Stimulated activated CD4-positive, alpha-beta T cell treated with anti-CD3 and anti-CD28 coated beads, Interleukin-1b, Interleukin-23, amount 100 ng/mL, for 48 hours (primary cell): ENCODE measurements around the gene PDXK.

Experiments
- DNase-seq: peaks from one replicate; pipeline ENCODE4 v3.0.0-alpha.2; 2020

PDXK gene

DNA sequence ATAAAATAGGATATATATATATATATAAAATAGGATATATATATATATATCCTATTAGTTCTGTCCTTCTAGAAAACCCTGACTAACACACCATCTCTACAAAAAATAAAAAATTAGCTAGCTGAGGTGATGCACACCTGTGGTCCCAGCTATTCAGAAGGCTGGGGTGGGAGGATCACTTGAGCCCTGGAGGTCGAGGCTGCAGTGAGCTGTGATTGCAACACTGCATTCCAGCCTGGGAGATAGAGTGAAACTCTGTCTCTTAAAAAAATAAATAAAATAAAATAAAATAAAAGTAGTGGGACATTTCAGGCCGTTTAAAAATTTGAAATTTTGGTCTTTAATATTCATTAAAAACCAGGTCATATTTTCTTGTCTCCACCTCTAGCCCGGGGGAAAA is 66.2 kb downstream of the PDXK start:
- DNase-seq, result no peak

DNA sequence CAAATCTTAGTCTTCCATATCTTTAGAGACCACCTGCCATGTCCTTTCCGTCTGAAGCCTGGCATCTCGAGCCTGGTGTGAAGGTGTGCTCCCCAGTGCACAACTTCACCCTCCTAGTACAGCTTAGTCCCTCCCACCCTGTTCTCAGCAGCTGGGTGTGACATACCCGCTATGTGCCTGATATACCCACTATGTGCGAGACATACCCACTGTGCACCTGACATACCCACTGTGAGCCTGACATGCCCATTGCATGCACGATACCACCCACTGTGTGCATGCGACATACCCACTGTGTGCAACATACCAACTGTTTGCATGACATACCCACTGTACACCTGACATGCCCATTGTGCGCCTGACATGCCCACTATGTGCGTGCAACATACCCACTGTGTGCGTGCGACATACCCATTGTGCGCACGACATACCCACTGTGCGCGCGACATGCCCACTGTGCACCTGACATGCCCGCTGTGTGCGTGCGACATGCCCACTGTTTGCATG is 67.4 kb downstream of the PDXK start:
- DNase-seq, result no peak

DNA sequence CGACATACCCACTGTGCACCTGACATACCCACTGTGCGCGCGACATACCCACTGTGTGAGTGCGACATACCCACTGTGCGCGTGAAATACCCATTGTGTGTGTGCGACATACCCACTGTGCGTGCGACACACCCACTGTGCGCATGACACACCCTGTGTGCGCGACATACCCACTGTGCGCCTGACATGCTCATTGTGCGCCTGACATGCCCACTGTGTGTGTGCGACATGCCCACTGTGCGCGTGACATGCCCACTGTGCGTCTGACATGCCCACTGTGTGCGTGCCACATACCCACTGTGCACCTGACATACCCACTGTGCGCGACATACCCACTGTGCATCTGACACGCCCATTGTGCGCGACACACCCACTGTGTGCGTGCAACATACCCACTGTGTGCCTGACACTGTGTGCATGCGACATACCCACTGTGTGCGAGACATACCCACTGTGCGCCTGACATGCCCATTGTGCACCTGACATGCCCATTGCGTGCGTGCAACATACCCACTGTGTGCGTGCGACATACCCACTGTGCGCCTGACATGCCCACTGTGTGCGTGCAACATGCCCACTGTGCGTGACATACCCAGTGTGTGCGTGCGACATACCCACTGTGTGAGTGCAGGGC is 68.0 kb downstream of the PDXK start:
- no peak for DNase-seq

DNA sequence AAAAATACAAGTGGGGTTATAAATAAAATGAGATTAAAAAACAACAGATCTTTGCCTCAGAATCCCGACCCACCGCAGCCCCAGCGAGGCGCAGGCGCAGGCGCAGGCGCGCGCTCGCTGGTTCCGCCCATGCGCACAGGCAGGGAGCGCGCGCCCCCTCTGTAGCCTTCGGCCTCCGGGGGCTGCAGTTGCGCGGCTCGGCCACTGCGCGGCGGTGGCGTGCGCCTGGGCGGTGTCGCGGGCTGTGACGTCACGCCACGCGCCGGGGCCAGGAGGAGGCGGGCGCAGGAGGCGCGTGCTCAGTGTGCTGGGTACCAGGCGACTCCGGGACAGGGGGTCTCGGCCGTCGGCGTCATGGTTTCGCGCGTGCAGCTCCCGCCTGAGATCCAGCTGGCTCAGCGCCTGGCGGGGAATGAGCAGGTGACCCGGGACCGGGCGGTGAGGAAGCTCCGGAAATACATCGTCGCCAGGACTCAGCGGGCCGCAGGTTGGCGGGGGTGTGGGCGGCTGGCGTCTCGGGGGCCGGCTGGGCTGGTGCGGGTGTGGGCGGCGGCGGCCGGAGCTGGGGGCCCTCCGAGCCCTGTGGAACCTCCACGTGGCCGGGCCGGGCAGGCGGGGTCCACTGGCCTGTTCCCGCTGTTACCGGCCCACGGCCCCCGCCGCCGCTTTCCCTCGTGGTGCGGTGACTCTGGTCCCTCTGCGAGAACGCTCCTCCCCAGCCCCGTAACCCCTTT is 70.5 kb downstream of the PDXK start, which contains the start of gene RRP1:
TSS of gene RRP1 (plus strand) at position 302 of the 734 bp plus-strand sequence. CDS start at position 355, 53 bp downstream.
- DNase-seq, result peak; percentile 91

DNA sequence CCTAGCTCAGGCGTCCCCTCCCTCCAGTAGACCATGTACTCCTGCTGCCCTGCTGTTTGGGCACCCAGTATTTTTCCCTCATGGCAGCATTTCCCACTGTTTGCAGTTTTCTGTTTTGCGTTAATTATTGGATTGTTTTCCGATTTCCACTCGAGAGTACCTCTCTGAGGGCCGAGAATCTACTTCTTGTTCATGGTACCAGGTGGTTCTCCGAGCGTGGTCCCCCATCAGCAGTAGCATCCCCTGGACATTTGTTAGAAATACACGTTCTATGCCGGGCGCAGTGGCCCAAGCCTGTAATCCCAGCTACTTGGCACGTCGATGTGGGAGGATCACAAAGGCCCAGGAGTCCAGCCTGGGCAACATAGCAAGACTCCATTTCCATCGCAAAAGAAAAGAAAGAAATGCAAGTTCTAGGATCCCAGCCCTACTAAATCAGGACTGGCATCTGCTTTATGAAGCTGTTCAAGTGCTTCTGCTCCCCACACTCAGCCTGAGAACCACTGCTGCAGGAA is 71.1 kb downstream of the PDXK start:
- no peak for DNase-seq

DNA sequence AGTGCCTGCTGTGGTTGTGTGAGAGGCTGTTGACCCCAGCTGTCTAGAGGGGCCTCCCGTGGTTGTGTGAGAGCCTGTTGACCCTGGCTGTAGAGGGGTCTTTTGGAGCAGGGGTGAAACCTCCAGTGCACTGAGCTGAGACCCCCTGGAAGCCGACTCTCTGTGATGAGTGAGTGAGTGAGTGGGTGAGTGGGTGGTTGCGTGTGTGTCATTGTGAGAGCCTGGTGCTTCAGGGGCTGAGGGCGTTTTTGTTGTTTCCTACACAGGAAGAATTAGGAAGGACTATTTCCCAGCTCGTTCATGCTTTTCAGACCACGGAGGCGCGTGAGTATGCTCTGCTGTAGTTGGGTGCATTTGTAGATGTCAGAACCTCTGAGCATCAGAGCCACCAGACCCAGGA is 73.5 kb downstream of the PDXK start:
- no peak for DNase-seq

DNA sequence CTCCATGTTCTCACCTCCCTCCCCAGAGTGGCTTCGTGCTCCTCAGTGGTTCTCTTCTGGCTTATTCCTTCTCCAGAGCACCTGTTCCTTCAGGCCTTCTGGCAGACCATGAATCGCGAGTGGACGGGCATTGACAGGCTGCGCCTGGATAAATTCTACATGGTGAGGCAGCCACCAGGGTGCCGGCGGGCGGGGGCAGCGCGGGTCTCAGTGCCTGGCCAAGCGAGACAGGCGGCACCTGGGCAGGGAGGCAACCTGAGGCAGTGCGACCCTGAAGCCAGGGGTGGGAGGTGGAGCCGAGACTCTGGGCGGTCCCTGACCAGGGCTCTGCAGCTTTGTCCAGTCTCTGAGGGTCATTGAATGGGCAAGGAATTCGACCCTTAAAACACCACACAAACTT is 74.3 kb downstream of the PDXK start:
- DNase-seq, result no peak

DNA sequence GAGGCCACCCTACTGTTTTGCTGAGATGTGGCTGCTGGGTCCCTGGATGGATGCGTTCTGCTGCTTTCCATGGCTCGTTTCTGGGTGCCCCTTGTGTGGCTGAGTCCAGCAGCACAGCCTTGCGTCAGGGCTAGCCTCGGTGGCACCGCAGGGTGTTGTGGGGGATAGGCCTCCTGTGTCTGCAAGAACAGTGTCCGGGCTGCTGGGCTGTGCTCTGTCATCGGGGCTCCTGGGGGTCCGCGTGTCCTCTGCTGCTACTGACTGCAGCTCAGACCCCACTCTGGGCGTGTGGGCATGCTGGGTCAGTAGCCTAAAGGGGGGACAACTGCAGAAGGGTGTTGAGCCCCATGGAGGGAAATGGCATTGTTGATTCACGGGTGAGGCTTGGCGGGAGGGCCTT is 75.4 kb downstream of the PDXK start:
- DNase-seq, result no peak

DNA sequence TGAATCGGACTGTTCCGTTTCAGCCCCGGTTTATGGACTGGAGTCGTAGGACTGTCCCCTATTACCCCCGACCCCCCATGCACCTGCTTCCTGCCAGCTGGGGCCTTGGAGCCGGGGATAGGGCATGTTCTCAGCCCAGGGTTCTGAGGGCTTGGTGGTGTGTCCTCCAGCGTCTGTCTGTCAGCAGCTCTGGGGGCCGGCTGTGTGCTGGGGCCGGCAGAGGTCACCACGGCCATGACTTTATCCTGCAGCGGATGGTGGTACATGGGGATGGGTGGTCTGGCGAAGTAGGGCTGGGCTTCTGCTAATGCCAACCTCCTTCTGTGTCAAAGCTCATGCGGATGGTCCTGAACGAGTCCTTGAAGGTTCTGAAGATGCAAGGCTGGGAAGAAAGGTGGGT is 75.9 kb downstream of the PDXK start:
- no peak for DNase-seq

DNA sequence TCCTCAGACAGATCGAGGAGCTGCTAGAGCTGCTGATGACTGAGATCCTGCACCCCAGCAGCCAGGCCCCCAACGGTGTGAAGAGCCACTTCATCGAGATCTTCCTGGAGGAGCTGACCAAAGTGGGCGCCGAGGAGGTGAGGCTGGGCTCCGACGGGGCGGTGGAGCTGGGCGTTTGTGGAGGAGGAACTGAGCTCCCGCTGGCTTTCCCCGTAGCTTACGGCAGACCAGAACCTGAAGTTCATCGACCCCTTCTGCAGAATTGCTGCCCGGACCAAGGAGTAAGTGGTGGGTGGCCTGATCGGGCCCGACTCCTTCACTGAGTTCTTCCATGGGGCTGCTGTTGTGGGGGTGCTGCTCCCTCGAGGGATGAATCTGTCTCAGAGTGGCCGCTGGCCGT is 78.5 kb downstream of the PDXK start:
- no peak for DNase-seq

DNA sequence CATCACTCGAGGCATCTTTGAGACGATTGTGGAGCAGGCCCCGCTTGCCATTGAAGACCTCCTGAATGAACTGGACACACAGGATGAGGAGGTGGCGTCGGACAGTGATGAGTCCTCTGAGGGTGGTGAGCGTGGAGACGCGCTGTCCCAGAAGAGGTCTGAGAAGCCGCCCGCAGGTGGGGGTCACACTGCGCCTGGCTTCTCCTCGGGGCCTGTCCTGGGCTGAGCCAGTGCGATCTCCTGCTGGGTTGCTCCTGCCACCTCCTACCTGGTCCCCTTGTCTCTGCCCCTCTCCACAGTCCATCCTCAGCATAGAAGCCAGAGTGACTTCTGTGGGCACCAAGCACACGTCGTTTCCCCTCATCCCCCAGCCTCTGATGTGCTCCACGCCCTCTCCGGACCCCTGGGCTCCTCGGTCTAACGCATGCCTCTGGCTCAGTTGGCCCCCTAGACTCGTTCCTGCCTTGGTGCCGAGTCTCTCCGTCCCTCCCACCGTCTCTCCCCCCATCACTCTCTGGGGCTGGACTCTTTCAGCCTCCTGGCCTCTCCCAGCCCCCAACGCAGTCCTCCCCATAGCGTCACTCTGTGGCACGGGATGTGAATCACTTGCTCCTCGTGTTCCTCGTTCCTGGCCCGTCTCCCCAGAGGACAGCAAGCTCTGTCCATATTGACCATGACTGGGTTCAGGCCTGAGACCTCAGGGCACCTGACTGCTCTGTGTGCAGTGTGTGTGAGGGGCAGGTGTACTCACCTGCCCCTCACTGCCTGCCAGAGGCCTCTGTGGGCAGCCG is 79.2 kb downstream of the PDXK start:
- DNase-seq, result no peak

DNA sequence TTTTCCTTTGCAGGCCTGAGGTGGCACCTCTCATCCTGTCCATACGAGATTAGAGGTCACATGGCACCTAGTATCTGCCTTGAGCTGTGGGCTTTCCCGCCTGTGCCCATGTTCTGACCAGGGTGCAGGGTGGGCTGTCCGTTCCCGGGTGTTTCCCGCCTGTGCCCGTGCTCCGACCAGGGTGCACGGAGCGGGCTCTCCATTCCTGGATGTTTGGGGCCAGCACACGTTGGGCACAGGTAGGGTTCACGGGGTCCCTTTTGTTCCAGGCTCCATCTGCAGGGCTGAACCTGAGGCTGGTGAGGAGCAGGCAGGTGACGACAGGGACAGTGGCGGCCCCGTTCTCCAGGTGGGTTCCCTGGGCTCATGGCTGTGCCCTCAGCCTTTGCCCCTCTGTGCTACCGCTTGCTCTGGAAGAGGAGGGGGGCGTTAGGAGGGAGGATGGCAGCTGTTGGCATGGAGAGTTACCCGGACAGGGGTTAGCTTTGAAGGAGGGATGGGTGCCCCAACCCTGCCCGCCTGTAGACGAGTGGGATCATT is 80.4 kb downstream of the PDXK start:
- no peak for DNase-seq

DNA sequence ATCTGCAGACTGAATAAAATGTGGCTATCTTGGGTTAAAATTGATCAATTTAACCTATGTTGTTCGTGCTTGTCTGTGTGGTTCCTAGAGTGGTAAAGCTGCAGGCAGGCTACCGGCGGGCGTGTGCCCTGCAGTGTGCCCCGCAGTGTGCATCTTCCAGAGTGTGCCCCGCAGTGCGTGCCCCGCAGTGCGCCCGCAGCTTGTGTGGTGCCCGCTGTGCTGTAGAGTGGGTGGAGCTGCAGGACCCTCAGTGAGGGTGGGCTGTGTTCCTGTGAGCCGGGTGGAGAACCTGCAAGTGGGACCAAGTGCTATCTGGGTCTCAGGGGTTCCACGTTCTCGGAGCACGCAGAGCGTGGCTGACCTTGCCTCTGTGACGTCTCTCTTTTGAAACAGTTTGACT is 81.2 kb downstream of the PDXK start:
- no peak for DNase-seq

DNA sequence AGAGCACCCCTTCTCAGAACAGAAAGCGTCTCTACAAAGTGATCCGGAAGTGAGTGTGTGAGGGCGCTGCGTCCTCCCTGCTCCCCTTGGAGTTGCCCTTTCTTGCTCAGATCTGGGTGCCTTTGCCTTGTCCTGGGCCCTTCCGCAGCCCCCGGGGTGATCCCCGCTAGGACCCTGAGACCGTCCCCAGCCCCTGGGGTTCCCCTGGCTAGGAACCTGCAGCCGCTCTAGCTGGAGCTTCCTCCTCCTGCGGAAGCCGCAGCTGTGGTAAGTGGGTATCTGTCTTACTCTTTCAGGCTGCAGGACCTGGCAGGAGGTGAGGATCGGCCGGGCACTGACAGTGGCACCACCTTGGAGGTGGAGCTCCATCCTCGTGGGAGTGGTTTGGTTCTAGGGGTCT is 81.6 kb downstream of the PDXK start:
- DNase-seq, result no peak

DNA sequence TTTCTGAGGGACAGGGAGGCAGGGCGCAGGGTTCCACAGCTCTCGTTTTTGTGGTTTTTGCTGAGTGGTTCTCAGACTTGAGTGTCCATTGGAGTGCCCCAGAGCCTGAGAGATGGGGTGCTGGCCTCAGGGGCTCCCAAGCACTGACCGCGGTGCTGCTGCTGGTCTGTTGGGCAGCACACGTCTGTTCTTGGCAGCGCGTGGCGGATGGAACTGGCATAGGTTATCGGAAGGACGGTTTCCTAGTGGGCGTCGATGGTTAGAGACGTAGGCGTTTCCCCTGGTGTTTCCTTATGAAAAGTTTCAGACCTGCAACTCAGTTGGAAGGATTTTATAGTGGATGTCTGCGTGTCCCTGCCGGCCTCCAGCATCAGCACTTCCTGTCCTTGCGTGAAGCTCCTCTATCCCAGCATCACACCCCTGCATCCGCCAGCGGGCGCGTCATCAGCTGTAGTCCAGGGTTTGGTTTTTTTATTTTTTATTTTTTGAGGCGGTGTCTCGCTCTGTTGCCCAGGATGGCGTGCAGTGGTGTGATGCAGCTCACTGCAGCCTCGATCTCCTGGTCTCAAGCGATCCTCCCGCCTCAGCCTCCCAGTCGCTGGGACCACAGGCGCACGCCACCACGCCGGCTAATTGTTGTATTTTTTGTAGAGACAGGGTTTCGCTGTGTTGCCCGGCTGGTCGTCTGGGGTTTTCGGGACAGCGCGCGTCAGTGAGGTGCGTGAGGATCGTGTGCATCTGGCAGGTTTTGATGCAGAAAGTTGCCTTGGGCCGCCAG is 82.3 kb downstream of the PDXK start:
- DNase-seq, result no peak

DNA sequence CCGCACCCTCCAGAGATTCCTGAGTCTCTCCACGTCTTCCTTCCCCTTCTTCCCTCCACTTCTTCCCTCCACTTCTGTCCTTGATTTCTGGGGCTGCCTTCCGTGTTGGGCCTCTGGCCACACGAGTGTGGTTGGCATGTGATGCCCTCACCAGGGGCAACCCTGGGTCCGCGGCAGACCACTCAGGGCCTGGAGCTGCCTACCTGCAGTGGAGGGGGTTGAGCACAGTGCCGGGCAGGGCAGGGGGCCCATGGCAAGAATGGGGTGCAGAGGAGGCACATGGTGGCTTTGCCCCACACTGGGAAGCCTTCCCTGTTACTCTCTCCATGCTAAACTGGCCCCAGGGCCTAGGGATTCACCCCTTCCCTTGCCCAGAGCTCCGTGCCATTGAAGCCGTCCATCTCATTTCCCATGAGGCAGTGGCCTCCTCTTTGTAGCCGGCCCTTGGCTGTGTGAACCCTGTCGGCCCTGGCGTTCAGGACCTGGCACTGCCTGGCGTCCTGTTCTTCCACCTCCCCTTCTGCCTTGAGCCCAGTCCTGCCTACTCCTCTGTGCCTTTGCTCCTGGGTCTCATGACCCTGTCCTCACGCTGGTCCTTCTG is 83.9 kb downstream of the PDXK start:
- DNase-seq, result no peak

DNA sequence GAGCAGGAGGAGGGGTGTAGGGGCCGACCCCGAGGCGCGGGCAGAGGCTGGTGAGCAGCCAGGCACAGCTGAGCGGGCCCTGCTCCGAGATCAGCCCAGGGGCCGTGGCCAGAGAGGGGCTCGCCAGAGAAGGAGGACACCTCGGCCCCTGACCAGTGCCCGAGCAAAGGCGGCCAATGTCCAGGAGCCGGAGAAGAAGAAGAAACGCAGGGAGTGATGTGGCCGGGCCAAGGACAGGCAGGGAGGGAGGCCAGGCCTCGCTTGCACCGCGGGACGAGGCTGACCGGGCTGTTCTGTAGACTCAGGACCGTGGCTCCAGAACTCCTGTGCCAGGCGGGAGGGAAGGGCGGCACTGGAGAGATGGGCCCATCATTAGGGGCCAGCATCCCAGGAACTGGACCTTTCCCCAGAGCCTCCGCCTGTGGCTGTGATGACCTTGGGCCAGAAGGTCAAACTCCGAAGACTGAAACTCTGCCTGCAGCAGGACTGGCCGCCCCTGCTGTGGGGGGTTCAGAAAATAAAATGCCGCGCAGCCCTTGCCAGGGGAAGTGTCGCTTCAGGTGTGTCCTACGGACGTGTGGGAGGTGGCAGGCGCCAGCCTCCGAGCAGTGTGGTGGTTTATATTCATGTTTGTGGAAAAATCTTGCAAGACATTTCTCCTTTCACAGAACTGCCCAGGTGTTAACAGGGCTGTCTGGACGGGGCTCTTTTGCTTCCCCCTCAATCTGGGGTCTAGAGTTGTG is 84.8 kb downstream of the PDXK start:
- no peak for DNase-seq

DNA sequence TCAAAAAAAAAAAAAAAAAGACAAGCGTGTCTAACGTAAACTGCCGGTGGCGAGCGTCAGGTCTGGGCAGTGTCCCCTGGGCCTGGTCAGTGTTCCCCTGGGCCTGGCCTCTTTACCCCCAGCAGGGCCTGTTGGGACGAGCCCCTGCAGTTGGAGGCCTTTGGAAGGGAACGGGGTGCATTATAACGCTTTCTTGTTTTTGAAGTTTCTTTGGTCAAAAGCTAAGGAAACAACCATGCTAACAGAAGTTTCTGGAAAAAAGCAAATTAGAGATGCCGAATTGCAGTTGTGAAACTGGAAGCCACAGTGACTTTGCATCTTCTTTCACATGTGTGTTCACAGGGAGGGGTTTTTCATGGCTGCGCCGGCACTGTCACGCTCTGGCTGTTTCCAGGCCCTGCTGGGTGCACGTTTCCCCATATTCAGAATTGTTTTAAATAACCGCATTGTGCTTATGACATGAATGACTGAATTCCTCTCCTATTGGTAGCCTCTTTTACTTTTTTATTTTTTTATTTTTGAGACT is 86.4 kb downstream of the PDXK start:
- DNase-seq, result no peak

DNA sequence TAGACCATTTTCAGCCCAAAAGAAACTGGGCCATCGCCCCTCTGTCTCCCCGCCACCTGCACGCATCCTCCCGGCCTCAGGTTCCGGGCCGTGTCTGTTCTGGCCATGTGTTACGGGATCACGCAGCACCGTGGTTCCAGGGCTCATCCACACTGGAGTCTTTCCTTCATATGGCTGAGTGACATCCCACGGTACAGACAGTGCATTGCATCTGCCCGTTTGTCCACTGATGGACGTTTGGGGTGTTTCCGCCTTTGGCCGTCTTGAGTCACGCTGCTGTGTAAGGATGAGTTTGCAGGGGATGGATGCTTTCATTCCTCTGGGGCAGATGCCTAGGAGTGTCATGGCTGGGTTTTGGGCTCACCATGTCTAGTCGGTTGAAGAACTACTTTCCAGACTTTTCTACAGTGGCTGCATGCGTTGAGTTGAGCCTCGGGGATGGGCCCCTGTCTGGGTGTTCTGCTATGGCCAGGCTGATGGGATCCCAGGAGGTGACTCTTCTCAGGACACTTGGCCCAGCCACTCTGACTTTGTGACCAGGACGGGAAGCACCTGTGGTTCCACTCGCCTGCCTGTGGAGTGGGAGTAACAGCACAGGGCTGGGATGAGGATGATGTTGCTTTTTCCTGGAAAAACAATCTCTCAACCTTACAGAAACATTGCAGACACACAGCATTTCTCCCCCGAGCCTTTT is 87.2 kb downstream of the PDXK start:
- no peak for DNase-seq

DNA sequence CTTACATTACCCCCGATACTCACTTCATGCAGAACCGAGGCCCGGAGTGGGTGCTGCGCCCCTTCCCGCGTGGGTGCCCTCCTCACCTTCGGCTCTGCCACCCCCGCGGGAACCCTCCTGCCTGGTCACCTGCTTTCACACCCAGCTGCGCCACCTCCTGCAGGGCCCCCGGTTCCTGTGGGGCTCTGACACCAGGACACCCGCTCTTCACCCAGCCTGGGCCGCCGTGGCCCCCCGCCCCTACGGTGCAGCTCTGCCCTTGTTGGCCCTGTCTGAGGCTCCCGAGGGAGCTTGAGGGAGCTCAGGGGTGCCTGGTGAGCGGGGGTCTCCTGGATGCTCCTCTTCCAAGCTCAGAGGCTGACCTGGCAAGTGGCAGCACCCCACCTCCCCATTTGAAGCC is 89.4 kb downstream of the PDXK start:
- no peak for DNase-seq
